NT2/D1 (cell line): ENCODE data around the gene EMILIN2.

Source experiments
- YY1 ChIP-seq: IDR thresholded peaks from 2 replicates; pipeline ENCODE4 v1.6.1; 2011; ENCODE audit not compliant: insufficient read length, insufficient read depth
- ZNF274 ChIP-seq: IDR thresholded peaks from 2 replicates; pipeline ENCODE4 v1.6.1; 2011; ENCODE audit warnings: mild to moderate bottlenecking, low read depth, low read length

DNA sequence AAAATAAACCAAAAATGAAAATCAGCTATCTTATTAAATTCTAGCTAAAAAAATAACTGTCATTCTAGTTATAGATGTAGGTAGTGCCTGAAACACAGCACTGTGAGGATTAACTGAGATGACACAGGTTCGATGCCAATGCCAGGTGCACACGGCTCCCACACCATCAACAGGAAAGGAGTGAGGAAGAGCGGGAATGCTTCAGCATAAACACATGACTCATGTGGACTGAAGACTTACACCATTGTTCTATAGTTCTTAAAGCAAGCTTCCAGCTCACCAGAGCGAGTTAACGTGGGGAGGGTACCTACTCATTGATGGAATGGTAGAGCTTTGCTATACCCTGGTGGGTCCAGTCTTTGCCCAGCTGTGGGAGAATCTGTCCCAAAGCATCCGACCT, 76.7 kb downstream of the EMILIN2 start:
- TF ChIP-seq YY1, result no peak
- no peak for TF ChIP-seq ZNF274
